H1 (cell line): ENCODE results near the gene SSX2IP. TPM values are rescaled to one million over a fixed set of nuclear protein-coding genes. Genes with fewer than 3 reads are reported as not detected.

Source experiments
- CTCF ChIA-PET: fragments of 300-600 bp; sonication (Branson Sonifier 250); formaldehyde crosslinking; loops from one replicate; lab custom pipeline; 2021; ENCODE audit not compliant: partially characterized antibody; lab: Charles Lee
- POLR2A ChIA-PET: fragments of 300-600 bp; sonication (Branson Sonifier 250); formaldehyde crosslinking; loops from one replicate; lab custom pipeline; 2021; ENCODE audit warnings: inconsistent platforms; ENCODE audit not compliant: partially characterized antibody; lab: Charles Lee
- DNase-seq, 2 experiments: peaks; one replicate each; pipeline versions ENCODE4 v3.0.0 to v3.0.0-alpha.2; 2010 to 2022; ENCODE audit warnings: low spot score in 2 of 2, low read depth in 1 of 2, mixed read lengths in 1 of 2
- FAIRE-seq: peaks from 2 replicates; lab custom pipeline; 2011; peaks lifted over from hg19 to GRCh38; lab: Jason Lieb, UNC
- H2AFZ ChIP-seq: 2 replicates; pipeline ENCODE4 v1.8.1; 2012; ENCODE audit warnings: low read length, inconsistent platforms
- H2AK5ac ChIP-seq: 2 replicates; pipeline ENCODE4 v1.6.1; 2013; ENCODE audit warnings: low read depth, low read length
- H2BK120ac ChIP-seq: replicated peaks from 2 replicates; pipeline ENCODE3; 2013; ENCODE audit warnings: low read depth, low read length, inconsistent platforms
- H2BK12ac ChIP-seq: 2 replicates; pipeline ENCODE4 v1.6.1; 2013; ENCODE audit warnings: low read depth, low read length
- H2BK15ac ChIP-seq: 2 replicates; pipeline ENCODE4 v1.6.1; 2013; ENCODE audit warnings: low read length
- H2BK20ac ChIP-seq: 2 replicates; pipeline ENCODE4 v1.6.1; 2013; ENCODE audit warnings: low read length
- H2BK5ac ChIP-seq: 2 replicates; pipeline ENCODE4 v1.6.1; 2013; ENCODE audit warnings: low read depth, low read length
- H3K14ac ChIP-seq: 2 replicates; pipeline ENCODE4 v1.6.1; 2013; ENCODE audit warnings: inconsistent platforms; ENCODE audit not compliant: insufficient read length
- H3K18ac ChIP-seq: 2 replicates; pipeline ENCODE4 v1.6.1; 2013; ENCODE audit warnings: low read length; ENCODE audit errors: extremely low read depth
- H3K23ac ChIP-seq: 2 replicates; pipeline ENCODE4 v1.6.1; 2013; ENCODE audit warnings: inconsistent platforms; ENCODE audit not compliant: insufficient read length
- H3K23me2 ChIP-seq: 2 replicates; pipeline ENCODE4 v1.6.1; 2013; ENCODE audit warnings: low read depth, low read length
- H3K27ac ChIP-seq: 2 replicates; pipeline ENCODE4 v1.6.1; 2011; ENCODE audit warnings: low read depth, low read length, inconsistent platforms
- H3K27me3 ChIP-seq, 4 experiments: replicated peaks in 1 of 4; 1 replicate in 1 of 4; 2 replicates in 3 of 4; pipeline versions ENCODE4 v1.6.1 to v1.8.1; 2011 to 2013; ENCODE audit warnings: low read length in 3 of 4, mild to moderate bottlenecking in 3 of 4, inconsistent platforms in 2 of 4, mixed read lengths in 2 of 4, moderate library complexity in 1 of 4; ENCODE audit not compliant: control insufficient read depth in 3 of 4, insufficient read depth in 3 of 4; ENCODE audit errors: extremely low read depth in 1 of 4
- H3K36me3 ChIP-seq, 4 experiments: 2 replicates each; pipeline versions ENCODE4 v1.6.1 to v1.8.1; 2011 to 2013; ENCODE audit warnings: mild to moderate bottlenecking in 4 of 4, low read length in 3 of 4, moderate library complexity in 2 of 4, control low read depth in 1 of 4, inconsistent platforms in 1 of 4; ENCODE audit not compliant: insufficient read depth in 4 of 4, control insufficient read depth in 2 of 4
- H3K4ac ChIP-seq: replicated peaks from 2 replicates; pipeline ENCODE3; 2013; ENCODE audit warnings: low read length, low read depth, mixed read lengths, inconsistent platforms; ENCODE audit not compliant: insufficient read length
- H3K4me1 ChIP-seq, 4 experiments: replicated peaks in 1 of 4; 1 replicate in 1 of 4; 2 replicates in 3 of 4; pipeline versions ENCODE4 v1.6.1 to v1.8.1; 2011 to 2013; ENCODE audit warnings: low read length in 3 of 4, inconsistent platforms in 2 of 4, mixed read lengths in 1 of 4; ENCODE audit not compliant: insufficient read depth in 4 of 4, control insufficient read depth in 3 of 4
- H3K4me2 ChIP-seq, 2 experiments: 2 replicates each; pipeline versions ENCODE4 v1.6.1 to v1.8.1; 2011 to 2013; ENCODE audit warnings: low read depth in 2 of 2, low read length in 2 of 2, control low read depth in 1 of 2, inconsistent platforms in 1 of 2, mild to moderate bottlenecking in 1 of 2; ENCODE audit not compliant: insufficient read depth in 1 of 2
- H3K4me3 ChIP-seq, 4 experiments: fragments of 200-600, 300-600 bp in 1 of 4; sonication (generic), shearing (Covaris generic), sonication (Bioruptor Twin) in 1 of 4; 2 replicates each; pipeline versions ENCODE4 v1.5.1 to v1.8.1; 2011 to 2016; ENCODE audit warnings: low read length in 4 of 4, low read depth in 3 of 4, control low read depth in 2 of 4, inconsistent platforms in 2 of 4, mild to moderate bottlenecking in 2 of 4, mixed read lengths in 1 of 4, moderate library complexity in 1 of 4; ENCODE audit not compliant: insufficient read depth in 2 of 4; ENCODE audit errors: extremely low read depth in 1 of 4
- H3K56ac ChIP-seq: replicated peaks from 2 replicates; pipeline ENCODE3; 2013; ENCODE audit warnings: low read depth, mild to moderate bottlenecking, mixed read lengths, low read length, inconsistent platforms; ENCODE audit not compliant: insufficient read length
- H3K79me1 ChIP-seq: 2 replicates; pipeline ENCODE4 v1.6.1; 2013; ENCODE audit warnings: low read depth, low read length, control low read depth
- H3K79me2 ChIP-seq, 2 experiments: 2 replicates each; pipeline versions ENCODE4 v1.6.1 to v1.8.1; 2012 to 2013; ENCODE audit warnings: low read length in 2 of 2, mild to moderate bottlenecking in 2 of 2, inconsistent platforms in 1 of 2; ENCODE audit not compliant: insufficient read depth in 2 of 2, control insufficient read depth in 1 of 2
- H3K9ac ChIP-seq, 4 experiments: replicated peaks in 1 of 4; 1 replicate in 1 of 4; 2 replicates in 3 of 4; pipeline versions ENCODE4 v1.6.1 to v1.8.1; 2011 to 2013; ENCODE audit warnings: low read depth in 3 of 4, low read length in 3 of 4, control low read depth in 2 of 4, mild to moderate bottlenecking in 2 of 4, moderate library complexity in 2 of 4, inconsistent platforms in 1 of 4; ENCODE audit errors: extremely low read depth in 1 of 4
- H3K9me3 ChIP-seq, 2 experiments: 2 replicates each; pipeline versions ENCODE4 v1.6.1 to v1.8.1; 2012 to 2013; ENCODE audit warnings: mild to moderate bottlenecking in 2 of 2, moderate library complexity in 2 of 2, control low read depth in 1 of 2, inconsistent platforms in 1 of 2, low read depth in 1 of 2, low read length in 1 of 2, mixed read lengths in 1 of 2; ENCODE audit not compliant: insufficient read depth in 2 of 2
- H4K20me1 ChIP-seq, 2 experiments: replicated peaks in 1 of 2; 2 replicates each; pipeline versions ENCODE3 to v1.8.1; 2011 to 2013; ENCODE audit warnings: inconsistent platforms in 2 of 2, low read length in 2 of 2, mild to moderate bottlenecking in 1 of 2; ENCODE audit not compliant: insufficient read depth in 2 of 2, control insufficient read depth in 1 of 2
- H4K5ac ChIP-seq: 2 replicates; pipeline ENCODE4 v1.6.1; 2013; ENCODE audit warnings: low read length, low read depth, mixed read lengths, inconsistent platforms; ENCODE audit not compliant: insufficient read length
- H4K8ac ChIP-seq: 2 replicates; pipeline ENCODE4 v1.8.0; 2013; ENCODE audit warnings: mild to moderate bottlenecking, moderate library complexity, low read length, inconsistent platforms; ENCODE audit not compliant: insufficient read depth; ENCODE audit errors: extremely low read depth
- H4K91ac ChIP-seq: replicated peaks from 2 replicates; pipeline ENCODE3; 2013; ENCODE audit warnings: low read length, mixed read lengths, inconsistent platforms; ENCODE audit not compliant: insufficient read length
- CBX5 ChIP-seq: fragments of 300-800, 300-1000 bp; sonication (generic); IDR thresholded peaks from 2 replicates; pipeline ENCODE4 v1.7.1; 2016; ENCODE audit warnings: antibody characterized with exemption, low read length, low read depth
- KDM1A ChIP-seq: fragments of 200-600, 300-600 bp; sonication (generic); IDR thresholded peaks from 2 replicates; pipeline ENCODE4 v1.7.1; 2016; ENCODE audit warnings: mild to moderate bottlenecking, low read length, borderline replicate concordance
- POLR2AphosphoS5 ChIP-seq: IDR thresholded peaks from 2 replicates; pipeline ENCODE4 v1.6.1; 2011; ENCODE audit warnings: low read depth, low read length
- RAD21 ChIP-seq, 2 experiments: IDR thresholded peaks in 1 of 2; conservative IDR thresholded peaks in 1 of 2; 2 replicates each; pipeline ENCODE4 v1.6.1; 2011; ENCODE audit warnings: low read depth in 2 of 2, low read length in 2 of 2, improper control_type of control experiment in 1 of 2, inconsistent platforms in 1 of 2, mild to moderate bottlenecking in 1 of 2, moderate library complexity in 1 of 2
- RBBP5 ChIP-seq: IDR thresholded peaks from 2 replicates; pipeline ENCODE4 v1.7.1; 2012; ENCODE audit warnings: low read depth, mild to moderate bottlenecking, inconsistent platforms, low read length, moderate library complexity, borderline replicate concordance
- SRF ChIP-seq: IDR thresholded peaks from 2 replicates; pipeline ENCODE4 v1.6.1; 2011; ENCODE audit warnings: mild to moderate bottlenecking, low read depth, low read length, moderate library complexity
- TCF12 ChIP-seq: IDR thresholded peaks from 2 replicates; pipeline ENCODE4 v1.6.1; 2011; ENCODE audit warnings: low read depth, mild to moderate bottlenecking, low read length
- ZNF274 ChIP-seq: IDR thresholded peaks from 2 replicates; pipeline ENCODE4 v1.7.0; 2012; ENCODE audit warnings: low read length, borderline replicate concordance; ENCODE audit errors: extremely low read depth
- WGBS, 2 experiments: shearing (Covaris generic) in 1 of 2; methylation state at CpG; one replicate each; pipeline versions ENCODE4 v1.1.6 to v1.1.7; 2013 to 2015; ENCODE audit warnings: low lambda C conversion rate in 2 of 2, mixed read lengths in 2 of 2, inconsistent platforms in 1 of 2, low coverage in 1 of 2, missing lambda C conversion rate in 1 of 2; ENCODE audit not compliant: insufficient replicate concordance in 2 of 2, insufficient coverage in 1 of 2, insufficient read length in 1 of 2; ENCODE audit errors: extremely low coverage in 1 of 2, missing lambda C conversion rate in 1 of 2; 5-methylcytosine and 5-hydroxymethylcytosine counted together
- polyA plus RNA-seq, 7 experiments: library from polyadenylated mRNA; depleted of rRNA in 3 of 7; stranded (reverse) in 5 of 7; unstranded in 2 of 7; fragments of >200 nt in 5 of 7; fragments of 200-250 nt in 2 of 7; gene quantifications; 1 replicate in 5 of 7; 2 replicates in 1 of 7; 4 replicates in 1 of 7; pipeline versions ENCODE4 v1.2.1 to v1.2.3, GENCODE V29; 2011 to 2013; ENCODE audit warnings: missing spikeins in 2 of 7, mixed read lengths in 2 of 7
- total RNA-seq: library from RNA; stranded (reverse); fragmentation: NEBNext Ultra II Directional; extraction: Animal tissue kit (Norgen Biotek cat#: 25700); gene quantifications from 2 replicates; pipeline ENCODE4 v1.2.1, GENCODE V29; 2021
- TF ChIP-seq, protein P1 (sequence below): IDR thresholded peaks from 2 replicates; pipeline ENCODE4 v1.6.1; 2011; ENCODE audit warnings: low read depth, mild to moderate bottlenecking, low read length; ENCODE audit not compliant: insufficient read depth

SSX2IP gene
- total and polyA plus RNA-seq, 2 of the 8 experiments (the other 6 are each of a cell fraction or from before 2014, with no cell fraction given) = 4.0 to 31.3 TPM

DNA sequence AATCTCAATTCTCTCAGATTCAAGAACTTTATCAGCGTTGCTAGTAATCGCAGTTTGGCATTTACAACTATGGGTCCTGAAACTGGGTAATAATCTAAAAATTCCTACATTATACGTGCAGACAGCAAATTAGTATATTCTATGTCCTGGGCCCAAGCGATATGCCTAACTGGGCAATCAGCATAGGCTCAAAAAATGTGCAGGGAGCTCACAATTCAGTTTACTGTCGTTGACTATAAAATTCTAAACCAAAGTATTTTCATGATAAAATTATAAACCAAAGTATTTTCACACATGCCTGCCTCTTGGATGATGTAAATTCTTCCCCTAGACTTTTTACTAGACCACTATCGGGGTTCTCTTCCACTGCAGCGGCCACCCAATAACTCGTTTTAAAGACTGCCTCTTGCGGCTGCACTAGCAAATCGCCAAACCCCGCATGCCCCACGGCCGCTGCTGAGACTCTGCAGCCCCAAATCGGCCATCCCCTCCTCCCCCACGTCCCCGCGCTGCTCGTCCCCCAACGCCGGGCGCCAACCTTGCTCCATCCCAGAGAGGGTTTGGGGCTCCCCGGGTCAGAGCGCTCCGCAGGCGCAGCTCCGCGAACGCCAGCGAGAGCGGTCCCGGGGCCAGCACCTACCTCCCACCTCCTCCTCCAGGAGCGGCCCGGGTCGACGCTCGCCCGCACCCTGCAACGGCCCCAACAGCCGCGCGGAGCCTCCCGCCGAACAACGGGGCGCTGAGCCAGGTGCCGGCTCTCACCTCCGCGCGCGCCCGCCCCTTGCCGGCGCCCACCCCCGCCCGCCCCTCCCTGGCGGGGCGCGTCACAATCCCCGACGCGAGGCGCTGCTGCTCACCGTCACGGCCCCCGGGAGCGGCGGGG, 506 bp downstream of the SSX2IP start:
- H3K4me1 ChIP-seq = peaks cover 2 to 7% (median 3%) of the 10 kb centered on the region in 4 experiments; a peak in 4 of 7 replicates
- H2BK12ac ChIP-seq = no peak overlapping the region
- H2AK5ac ChIP-seq = no peak overlapping the region
- H3K18ac ChIP-seq = peak overlapping the region; percentile 68; the same call in 1 of the 2 replicates
- H3K23me2 ChIP-seq = peaks cover 7% of the 10 kb centered on the region; the same call in 1 of the 2 replicates
- no peak overlapping the region for H3K56ac ChIP-seq
- peak overlapping the region; percentile 54 to 89 (median 64) for H3K4me3 ChIP-seq
- no peak overlapping the region for H2BK120ac ChIP-seq
- DNase-seq = peak in 1 of 2 experiments; percentile 65
- ChIA-PET POLR2A (interaction anchor here (0.6 to 4.1 kb wide), 8 partner anchors 9 to 93 kb away, joined by 3 to 33 read pairs (median 3); no protein-coding TSS in a partner anchor), CTCF (interaction anchor here (0.7 to 2.4 kb wide), 12 partner anchors 11 to 1929 kb away, joined by 3 to 16 read pairs (median 4); no protein-coding TSS in a partner anchor)
- peak overlapping the region; percentile 58 to 85 (median 65) for H3K9ac ChIP-seq
- no peaks in the 10 kb centered on the region for H3K36me3 ChIP-seq
- peak overlapping the region; percentile 66; the same call in 1 of the 2 replicates for H2BK5ac ChIP-seq
- no peaks in the 10 kb centered on the region for H4K20me1 ChIP-seq
- H2BK15ac ChIP-seq = no peak overlapping the region
- H3K4me2 ChIP-seq = peak overlapping the region; percentile 69 to 71
- no peak overlapping the region for H2BK20ac ChIP-seq
- H3K14ac ChIP-seq = no peak overlapping the region
- H3K4ac ChIP-seq = no peak overlapping the region
- peak overlapping the region; percentile 48 for H4K5ac ChIP-seq
- H3K27me3 ChIP-seq = no peaks in the 10 kb centered on the region
- H3K9me3 ChIP-seq = no peaks in the 10 kb centered on the region
- 4% methylated on average over 35 of the region's 67 CpGs; no CpG with 5 or more reads in 1 of the 2 experiments for WGBS, 2 experiments
- peak overlapping the region; percentile 81 for H3K27ac ChIP-seq
- H2AFZ ChIP-seq = no peak overlapping the region
- H3K23ac ChIP-seq = no peak overlapping the region
- H4K91ac ChIP-seq = no peak overlapping the region
- no peaks in the 10 kb centered on the region for H3K79me1 ChIP-seq
- H4K8ac ChIP-seq = peak overlapping the region; percentile 87; the same call in 1 of the 2 replicates
- no peak for FAIRE-seq
- H3K79me2 ChIP-seq = peaks cover 6 to 48% of the 10 kb centered on the region in 2 experiments; a peak in 3 of 4 replicates
- TF ChIP-seq TCF12 (0 out of 2 replicates have a peak, but pooled peaks have one; percentile 5), CBX5 (no peak), POLR2AphosphoS5 (peak; percentile 71), RAD21 (IDR thresholded peaks at IDR 0.05 in 1 of 2, conservative IDR thresholded peaks at IDR 0.05 in 1 of 2; ENCODE audit: low read depth in 2 of 2, low read length in 2 of 2) (peak in 1 of 2 experiments; percentile 17; a peak in 2 of 4 replicates), SRF (0 out of 2 replicates have a peak, but pooled peaks have one; percentile 26), KDM1A (0 out of 2 replicates have a peak, but pooled peaks have one; percentile 14), RBBP5 (0 out of 2 replicates have a peak, but pooled peaks have one; percentile 73), ZNF274 (no peak)
- TF ChIP-seq, protein P1, sequence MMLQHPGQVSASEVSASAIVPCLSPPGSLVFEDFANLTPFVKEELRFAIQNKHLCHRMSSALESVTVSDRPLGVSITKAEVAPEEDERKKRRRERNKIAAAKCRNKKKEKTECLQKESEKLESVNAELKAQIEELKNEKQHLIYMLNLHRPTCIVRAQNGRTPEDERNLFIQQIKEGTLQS = no peak
